ENCODE measurements around the gene PSMD6.

Gene PSMD6

DNA sequence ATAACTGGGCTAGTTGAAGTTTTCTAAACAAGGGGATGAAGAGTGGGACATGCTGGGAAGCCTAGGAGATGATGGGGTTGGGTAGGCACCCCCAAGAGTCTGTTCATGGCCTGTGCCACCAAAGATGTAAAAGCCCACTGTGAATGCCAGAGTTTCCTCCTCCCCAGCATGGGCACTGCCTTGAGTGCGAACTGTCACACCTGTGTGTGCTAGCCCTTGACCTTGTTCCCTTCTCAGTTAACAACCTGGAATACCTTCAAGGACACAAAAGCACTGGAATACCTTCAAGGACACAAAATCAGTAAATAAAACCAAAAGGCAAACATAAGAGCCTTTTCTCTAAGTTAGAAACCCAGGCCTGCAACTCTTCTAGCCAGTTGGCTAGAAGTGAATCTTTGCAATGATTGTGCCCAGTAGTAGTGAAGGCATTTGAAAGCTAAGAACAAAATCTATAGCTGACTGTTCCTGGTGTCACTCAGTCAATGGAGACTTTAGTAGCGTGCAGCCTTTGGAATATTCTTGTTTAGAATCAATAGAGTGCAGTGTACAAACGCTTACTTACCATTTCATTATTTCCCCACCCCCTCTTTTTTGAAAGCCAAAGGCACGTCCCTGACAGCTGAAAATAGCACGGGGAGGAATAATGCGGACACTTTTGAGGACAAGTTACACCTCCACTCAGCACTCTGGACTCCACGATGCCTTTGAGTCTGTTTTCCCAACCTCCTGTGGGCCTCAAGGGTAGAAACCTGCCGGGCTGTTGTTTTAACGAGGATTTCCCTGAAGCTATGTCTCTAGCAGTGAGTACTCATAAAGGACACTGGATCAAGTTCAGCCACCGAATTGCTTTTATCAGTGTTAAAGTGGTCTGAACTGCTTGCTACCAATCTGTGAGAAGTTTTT, 24.2 kb downstream of the PSMD6 start:
- DNase-seq (ENCODE audit: extremely low spot score), result no peak
- POLR2A ChIA-PET, result no interaction called here
- CTCF ChIA-PET, result interaction anchor here (0.8 to 1.1 kb wide), 2 partner anchors 8 to 24 kb away, joined by 4 read pairs; partner anchors contain the start of gene PSMD6
- no peak for TF ChIP-seq CTCF (IDR thresholded peaks at IDR 0.05; ENCODE audit: control extremely low read depth, extremely low read depth, low read depth, missing control alignments)

DNA sequence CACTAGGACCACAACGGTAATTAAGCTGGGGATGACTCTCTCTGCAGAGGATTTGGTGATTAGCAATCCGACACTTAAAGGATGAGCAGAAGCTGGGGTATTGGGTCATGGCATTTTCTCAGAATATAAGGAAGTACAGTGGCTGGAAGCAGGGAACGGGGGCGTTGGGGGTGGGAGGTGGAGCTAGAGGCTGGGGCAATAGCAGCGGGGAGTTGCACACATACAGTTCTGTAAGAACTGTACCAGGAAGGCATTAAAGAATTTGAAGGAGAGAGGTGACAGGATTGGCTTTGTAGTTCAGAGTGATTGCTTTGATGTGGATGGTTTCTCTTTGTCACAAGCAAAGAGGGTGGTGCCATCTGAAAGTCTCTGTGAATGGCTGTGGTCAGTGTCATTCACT, 28.2 kb downstream of the PSMD6 start:
- DNase-seq (ENCODE audit: extremely low spot score), result no peak
- ChIA-PET POLR2A (no interaction called here), CTCF (interaction anchor here (1.1 to 4.4 kb wide), 8 partner anchors 9 to 644 kb away, joined by 4 to 82 read pairs (median 20); partner anchors contain the start of gene PSMD6)
- TF ChIP-seq CTCF (IDR thresholded peaks at IDR 0.05; ENCODE audit: control extremely low read depth, extremely low read depth, low read depth, missing control alignments), result no peak

DNA sequence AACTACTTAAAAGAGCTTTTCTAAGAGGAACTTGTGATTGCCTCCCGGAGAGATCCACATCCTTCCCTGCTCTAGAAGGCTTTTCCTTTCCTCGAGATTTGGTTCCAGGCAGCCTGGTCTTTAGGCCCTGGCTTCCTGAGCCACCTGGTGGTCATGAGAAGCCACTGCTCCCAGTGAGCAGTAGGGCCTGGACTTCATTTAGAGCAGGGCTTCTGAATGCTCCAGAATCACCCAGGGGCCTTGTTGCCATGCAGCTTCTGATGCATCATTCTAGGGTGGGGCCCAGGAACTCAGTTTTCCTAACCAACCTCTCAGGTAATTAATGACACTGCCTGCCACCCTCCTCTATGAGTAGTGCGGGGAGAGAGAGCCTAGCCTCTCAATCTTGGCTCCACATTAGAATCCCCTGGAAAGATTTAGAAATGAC, 29.6 kb downstream of the PSMD6 start:
- TF ChIP-seq CTCF (IDR thresholded peaks at IDR 0.05; ENCODE audit: control extremely low read depth, extremely low read depth, low read depth, missing control alignments), result peak; percentile 89
- DNase-seq (ENCODE audit: extremely low spot score), result peak; percentile 70
- ChIA-PET CTCF (interaction anchor here (1.0 to 4.4 kb wide), 19 partner anchors 10 to 642 kb away, joined by 3 to 82 read pairs (median 5); partner anchors contain the start of gene PSMD6), POLR2A (no interaction called here)

- ChIA-PET CTCF (interaction anchor here (0.9 to 4.4 kb wide), 19 partner anchors 8 to 641 kb away, joined by 3 to 82 read pairs (median 5); partner anchors contain the start of gene PSMD6), POLR2A (no interaction called here)
- no peak for TF ChIP-seq CTCF (IDR thresholded peaks at IDR 0.05; ENCODE audit: control extremely low read depth, extremely low read depth, low read depth, missing control alignments)
- no peak for DNase-seq (ENCODE audit: extremely low spot score)
These were observed 30.6 kb downstream of the PSMD6 start for GRCh38 chr3:63992516-63993209.

GRCh38 chr3:63991666-63992065, 31.6 kb downstream of the PSMD6 start:
- ChIA-PET CTCF (interaction anchor here (0.9 to 4.4 kb wide), 9 partner anchors 9 to 50 kb away, joined by 3 to 82 read pairs (median 10); no protein-coding TSS in a partner anchor), POLR2A (no interaction called here)
- no peak for TF ChIP-seq CTCF (IDR thresholded peaks at IDR 0.05; ENCODE audit: control extremely low read depth, extremely low read depth, low read depth, missing control alignments)
- no peak for DNase-seq (ENCODE audit: extremely low spot score)

- no peak for DNase-seq (ENCODE audit: extremely low spot score)
- ChIA-PET CTCF (interaction anchor here (0.8 to 4.2 kb wide), 4 partner anchors 13 to 23 kb away, joined by 3 to 29 read pairs (median 4); no protein-coding TSS in a partner anchor), POLR2A (no interaction called here)
- TF ChIP-seq CTCF (IDR thresholded peaks at IDR 0.05; ENCODE audit: control extremely low read depth, extremely low read depth, low read depth, missing control alignments), result no peak
These were observed 32.6 kb downstream of the PSMD6 start for GRCh38 chr3:63990733-63991132.
